Upper lobe of right lung (tissue), 1 donor: ENCODE measurements around the gene NTNG2. TPM values are rescaled to one million over a fixed set of nuclear protein-coding genes. Genes with fewer than 3 reads are reported as not detected.

Experiments
- ATAC-seq: fragments of 200-7000 bp; cut with Tn5 transposase; one replicate; pipeline ENCODE4 v1.9.1; 2020; ENCODE audit warnings: mild to moderate bottlenecking, moderate library complexity
- DNase-seq: peaks from one replicate; pipeline ENCODE4 v3.0.0-alpha.2; 2020
- H3K27ac ChIP-seq: fragments of 200-600 bp; one replicate; pipeline ENCODE4 v1.8.0; 2022
- H3K27me3 ChIP-seq: fragments of 200-600 bp; one replicate; pipeline ENCODE4 v1.8.0; 2022; ENCODE audit warnings: mild to moderate bottlenecking
- H3K36me3 ChIP-seq: fragments of 200-600 bp; one replicate; pipeline ENCODE4 v1.8.0; 2022
- H3K4me1 ChIP-seq: fragments of 200-600 bp; one replicate; pipeline ENCODE4 v1.8.0; 2022
- H3K4me3 ChIP-seq: fragments of 200-600 bp; one replicate; pipeline ENCODE4 v1.8.0; 2022; ENCODE audit warnings: mild to moderate bottlenecking
- H3K9me3 ChIP-seq: fragments of 200-600 bp; one replicate; pipeline ENCODE4 v1.8.0; 2022
- intact Hi-C: fragments of 100-400 bp; cut with DNase I; formaldehyde crosslinking; loops from one replicate; pipeline ENCODE4 v1.11.0; 2022
- total RNA-seq: library from RNA; stranded (reverse); fragmentation: NEBNext Ultra II Directional; extraction: Animal tissue kit (Norgen Biotek cat#: 25700); gene quantifications from one replicate; pipeline ENCODE4 v1.2.1, GENCODE V29; 2021
- TF ChIP-seq, protein P1 (sequence below): fragments of 200-600 bp; IDR thresholded peaks from one replicate; pipeline ENCODE4 v1.8.0; 2022; ENCODE audit warnings: antibody characterized with exemption
- donor health status: DM: no; HTN: yes; CAD: no; lungs with severe emphysema.

The NTNG2 gene
- total RNA-seq, 1 donor from 2014 or later = 7.6 TPM

DNA sequence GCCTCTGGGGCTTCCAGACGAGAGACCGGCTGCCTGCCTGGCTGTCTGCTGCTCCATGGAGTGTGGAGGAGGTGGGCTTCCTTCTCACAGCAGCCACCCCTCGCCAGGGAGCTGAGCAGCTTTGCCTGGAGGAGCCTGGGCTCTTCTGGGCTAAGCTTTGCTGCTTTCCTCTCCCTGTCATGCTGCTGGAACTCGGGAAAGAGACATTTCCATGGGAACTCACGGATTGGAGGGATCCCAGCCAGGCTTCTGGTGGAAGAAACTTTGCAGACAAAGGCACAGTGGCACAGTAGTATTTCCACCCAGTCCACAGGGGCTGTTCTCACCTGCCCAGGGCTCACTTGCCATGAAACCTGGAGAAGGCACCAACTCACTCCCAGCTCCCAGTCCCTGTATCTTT, 5.6 kb upstream of the NTNG2 start:
- Histone ChIP-seq H3K36me3 (no peaks in the 10 kb centered on the region), H3K4me1 (peaks cover 7% of the 10 kb centered on the region), H3K27me3 (peaks cover 40% of the 10 kb centered on the region), H3K9me3 (no peaks in the 10 kb centered on the region), H3K27ac (no peak overlapping the region), H3K4me3 (no peak overlapping the region)
- DNase-seq (no peak), ATAC-seq (no peak)
- intact Hi-C loops = no loop called here
- TF ChIP-seq, protein P1, sequence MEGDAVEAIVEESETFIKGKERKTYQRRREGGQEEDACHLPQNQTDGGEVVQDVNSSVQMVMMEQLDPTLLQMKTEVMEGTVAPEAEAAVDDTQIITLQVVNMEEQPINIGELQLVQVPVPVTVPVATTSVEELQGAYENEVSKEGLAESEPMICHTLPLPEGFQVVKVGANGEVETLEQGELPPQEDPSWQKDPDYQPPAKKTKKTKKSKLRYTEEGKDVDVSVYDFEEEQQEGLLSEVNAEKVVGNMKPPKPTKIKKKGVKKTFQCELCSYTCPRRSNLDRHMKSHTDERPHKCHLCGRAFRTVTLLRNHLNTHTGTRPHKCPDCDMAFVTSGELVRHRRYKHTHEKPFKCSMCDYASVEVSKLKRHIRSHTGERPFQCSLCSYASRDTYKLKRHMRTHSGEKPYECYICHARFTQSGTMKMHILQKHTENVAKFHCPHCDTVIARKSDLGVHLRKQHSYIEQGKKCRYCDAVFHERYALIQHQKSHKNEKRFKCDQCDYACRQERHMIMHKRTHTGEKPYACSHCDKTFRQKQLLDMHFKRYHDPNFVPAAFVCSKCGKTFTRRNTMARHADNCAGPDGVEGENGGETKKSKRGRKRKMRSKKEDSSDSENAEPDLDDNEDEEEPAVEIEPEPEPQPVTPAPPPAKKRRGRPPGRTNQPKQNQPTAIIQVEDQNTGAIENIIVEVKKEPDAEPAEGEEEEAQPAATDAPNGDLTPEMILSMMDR = no peak

DNA sequence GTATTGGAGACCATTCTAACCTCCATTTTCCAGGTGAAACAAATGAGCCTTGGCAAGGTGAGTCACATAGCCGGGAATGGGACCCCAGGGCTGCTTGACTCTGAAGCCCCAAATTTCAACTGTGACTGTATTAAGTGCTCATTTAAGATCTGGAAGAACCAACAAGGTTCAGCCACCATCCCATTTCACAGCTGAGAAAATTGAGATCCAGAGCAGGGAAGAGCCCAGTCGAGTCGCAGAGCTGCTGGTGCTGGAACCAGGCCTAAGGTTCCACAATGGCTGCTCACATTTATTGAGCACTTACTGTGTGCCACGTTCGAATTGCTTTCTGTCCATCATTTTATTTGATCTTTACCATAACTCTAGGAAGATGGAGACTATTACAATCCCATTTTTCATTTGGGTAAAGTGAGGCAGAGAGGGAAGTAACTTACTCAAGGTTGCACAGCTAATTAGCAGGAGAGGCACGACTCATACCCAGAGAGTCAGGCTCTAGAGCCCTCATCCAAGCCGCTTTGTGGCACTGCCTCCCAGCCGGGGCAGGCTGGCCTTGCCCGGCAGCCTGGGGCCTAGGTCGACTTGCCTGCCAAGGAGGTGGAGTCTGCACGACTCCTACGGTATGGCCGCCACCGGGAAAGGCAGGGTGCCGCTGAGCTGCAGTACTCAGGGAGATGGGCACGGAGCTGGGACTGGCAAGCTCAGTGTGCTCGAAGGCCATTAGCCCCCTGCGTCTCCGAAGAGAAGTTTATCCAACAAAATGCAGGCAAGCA, 4.3 kb upstream of the NTNG2 start:
- H3K4me1 ChIP-seq = peaks cover 9% of the 10 kb centered on the region
- DNase-seq (no peak), ATAC-seq (no peak)
- H3K36me3 ChIP-seq = no peaks in the 10 kb centered on the region
- no peak overlapping the region for H3K4me3 ChIP-seq
- intact Hi-C loops = no loop called here
- peaks cover 37% of the 10 kb centered on the region for H3K27me3 ChIP-seq
- TF ChIP-seq, protein P1 = no peak
- H3K9me3 ChIP-seq = no peaks in the 10 kb centered on the region
- H3K27ac ChIP-seq = no peak overlapping the region

DNA sequence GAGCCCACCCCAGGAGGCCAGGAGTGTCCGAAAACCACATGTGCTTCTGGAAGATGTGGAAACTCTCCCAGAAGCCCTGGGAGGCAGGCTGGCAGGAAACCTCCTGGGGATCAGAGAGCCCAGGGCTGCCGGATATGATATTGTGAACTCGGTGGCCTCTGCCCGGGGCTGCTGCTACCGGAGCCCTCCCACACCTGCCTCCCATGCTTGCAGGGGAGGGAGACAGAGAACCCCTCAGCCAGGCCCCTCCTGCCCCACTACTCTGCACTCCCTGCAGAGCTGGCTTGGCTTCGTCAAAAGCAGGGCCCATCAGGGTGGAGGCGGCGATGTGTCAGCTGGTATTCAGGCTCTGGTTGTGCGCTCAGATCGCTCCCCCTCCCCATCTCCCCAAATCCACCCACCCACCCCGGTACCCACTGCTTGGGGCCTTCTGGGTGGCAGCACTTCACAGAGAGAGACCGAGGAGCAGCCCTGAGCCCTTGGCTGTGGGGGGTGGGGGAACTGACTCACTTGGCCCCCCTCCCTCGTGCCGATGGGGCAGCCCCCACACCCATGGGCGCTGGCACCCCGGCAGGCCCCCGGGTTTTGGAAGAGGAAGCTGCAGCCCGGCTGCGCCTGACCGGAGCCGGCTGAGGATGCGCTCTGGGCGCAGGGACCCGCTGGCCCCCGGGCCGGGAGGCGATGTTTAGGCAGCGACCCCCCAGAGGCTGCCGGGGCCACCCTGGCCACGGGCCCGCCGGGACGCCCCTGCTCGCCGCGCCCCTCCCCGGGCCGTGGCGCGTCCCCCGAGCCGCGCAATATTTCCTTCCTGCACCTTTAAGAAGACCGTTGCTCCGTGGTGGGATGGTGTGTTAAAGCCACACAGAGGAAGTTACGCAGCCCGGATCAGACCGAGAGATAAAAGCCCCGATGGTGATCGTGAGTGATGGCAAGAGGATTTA, 786 bp upstream of the NTNG2 start:
- intact Hi-C loops = no loop called here
- ATAC-seq (peak; percentile 48), DNase-seq (no peak)
- peaks cover 65% of the 10 kb centered on the region for H3K27me3 ChIP-seq
- peak overlapping the region; percentile 65 for H3K4me3 ChIP-seq
- TF ChIP-seq, protein P1 = no peak
- H3K9me3 ChIP-seq = no peaks in the 10 kb centered on the region
- H3K27ac ChIP-seq = no peak overlapping the region
- no peaks in the 10 kb centered on the region for H3K36me3 ChIP-seq
- H3K4me1 ChIP-seq = peaks cover 24% of the 10 kb centered on the region

DNA sequence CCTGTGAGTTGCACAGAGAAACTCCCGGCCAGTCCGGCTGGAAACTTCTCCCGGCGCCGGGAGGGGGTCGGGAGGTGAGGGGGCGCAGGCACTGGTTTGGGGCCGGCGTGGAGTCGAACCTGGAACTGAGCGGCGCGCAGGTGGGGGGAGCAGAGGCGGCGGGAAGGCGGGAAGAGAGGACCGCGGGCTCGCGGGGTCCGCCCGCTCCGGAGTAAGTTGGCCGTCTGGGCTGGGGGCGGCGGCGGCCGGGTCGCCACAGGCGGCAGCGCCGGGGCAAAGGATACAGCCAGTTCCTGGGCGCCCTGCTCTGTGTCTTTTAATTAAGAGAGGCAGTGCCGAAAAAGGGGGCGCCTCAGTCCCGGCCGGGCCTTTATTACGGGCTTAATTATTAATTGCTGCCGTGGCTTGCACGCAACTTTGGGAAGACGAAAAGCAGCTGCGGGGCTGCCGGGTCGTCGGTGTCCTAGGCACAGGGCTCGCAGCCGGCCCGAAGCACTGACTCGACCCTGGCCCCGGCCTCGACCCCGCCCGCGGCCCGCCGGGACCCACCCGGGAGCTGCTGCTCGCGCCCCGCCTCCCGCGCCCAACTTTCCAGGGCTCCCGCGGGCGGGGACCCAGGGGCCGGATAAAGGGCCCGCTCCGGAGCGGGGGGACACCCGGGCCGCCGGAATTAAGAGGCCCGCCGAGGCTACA, 1.1 kb downstream of the NTNG2 start:
- intact Hi-C loops = no loop called here
- peaks cover 24% of the 10 kb centered on the region for H3K4me1 ChIP-seq
- no peaks in the 10 kb centered on the region for H3K9me3 ChIP-seq
- no peaks in the 10 kb centered on the region for H3K36me3 ChIP-seq
- ATAC-seq (no peak), DNase-seq (no peak)
- TF ChIP-seq, protein P1 = no peak
- peaks cover 80% of the 10 kb centered on the region for H3K27me3 ChIP-seq
- peak overlapping the region; percentile 42 for H3K4me3 ChIP-seq
- no peak overlapping the region for H3K27ac ChIP-seq

DNA sequence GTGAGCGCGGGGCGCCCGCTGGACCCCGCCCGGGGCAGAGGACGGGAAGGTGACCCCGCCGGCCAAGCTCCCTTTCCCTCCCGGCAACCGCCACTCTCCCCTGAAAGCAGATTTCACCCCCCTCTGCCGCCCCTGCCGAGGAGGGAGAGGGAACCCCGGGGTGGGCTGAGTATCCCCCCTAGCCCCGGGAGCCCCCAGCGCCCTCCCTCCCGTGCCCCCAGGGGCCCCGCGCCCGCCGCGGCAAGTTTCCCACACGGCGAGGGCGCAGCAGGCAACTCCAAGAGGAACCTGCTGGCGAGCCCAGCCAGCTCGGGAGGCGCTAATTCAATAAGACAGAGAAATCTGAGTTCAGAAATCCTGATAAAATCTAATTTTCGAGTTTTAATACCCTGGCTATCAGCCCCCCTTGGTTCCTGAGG, 1.6 kb downstream of the NTNG2 start:
- intact Hi-C loops = no loop called here
- TF ChIP-seq, protein P1 = no peak
- Histone ChIP-seq H3K9me3 (no peaks in the 10 kb centered on the region), H3K4me3 (peak overlapping the region; percentile 42), H3K36me3 (no peaks in the 10 kb centered on the region), H3K4me1 (peaks cover 24% of the 10 kb centered on the region), H3K27me3 (peaks cover 76% of the 10 kb centered on the region), H3K27ac (no peak overlapping the region)
- DNase-seq (no peak), ATAC-seq (no peak)
